ENCODE results near the gene TMTC2.

Gene TMTC2

DNA sequence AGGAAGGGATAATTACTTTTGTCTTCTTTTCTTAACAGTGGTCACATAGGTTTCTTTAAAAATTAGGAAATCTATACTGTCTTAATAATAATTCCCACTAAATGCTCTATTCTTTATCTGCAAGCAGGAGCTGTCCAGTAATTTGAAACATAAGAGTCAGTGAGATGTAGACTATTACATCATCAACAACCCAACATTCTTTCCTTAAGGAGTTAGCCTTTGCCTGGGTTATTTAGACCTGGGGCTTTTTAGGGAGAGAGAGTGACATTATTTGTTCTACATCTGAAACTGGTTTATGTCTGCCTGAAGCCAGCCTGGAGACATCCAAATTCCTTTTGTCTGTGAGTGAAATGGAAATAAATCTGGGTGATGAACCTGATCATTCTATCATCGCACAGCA is 294.4 kb downstream of the TMTC2 start:
- TF ChIP-seq, protein P1, sequence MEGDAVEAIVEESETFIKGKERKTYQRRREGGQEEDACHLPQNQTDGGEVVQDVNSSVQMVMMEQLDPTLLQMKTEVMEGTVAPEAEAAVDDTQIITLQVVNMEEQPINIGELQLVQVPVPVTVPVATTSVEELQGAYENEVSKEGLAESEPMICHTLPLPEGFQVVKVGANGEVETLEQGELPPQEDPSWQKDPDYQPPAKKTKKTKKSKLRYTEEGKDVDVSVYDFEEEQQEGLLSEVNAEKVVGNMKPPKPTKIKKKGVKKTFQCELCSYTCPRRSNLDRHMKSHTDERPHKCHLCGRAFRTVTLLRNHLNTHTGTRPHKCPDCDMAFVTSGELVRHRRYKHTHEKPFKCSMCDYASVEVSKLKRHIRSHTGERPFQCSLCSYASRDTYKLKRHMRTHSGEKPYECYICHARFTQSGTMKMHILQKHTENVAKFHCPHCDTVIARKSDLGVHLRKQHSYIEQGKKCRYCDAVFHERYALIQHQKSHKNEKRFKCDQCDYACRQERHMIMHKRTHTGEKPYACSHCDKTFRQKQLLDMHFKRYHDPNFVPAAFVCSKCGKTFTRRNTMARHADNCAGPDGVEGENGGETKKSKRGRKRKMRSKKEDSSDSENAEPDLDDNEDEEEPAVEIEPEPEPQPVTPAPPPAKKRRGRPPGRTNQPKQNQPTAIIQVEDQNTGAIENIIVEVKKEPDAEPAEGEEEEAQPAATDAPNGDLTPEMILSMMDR (IDR thresholded peaks at IDR 0.05; ENCODE audit: low read depth, low read length, missing control alignments): no peak
- H3K4me3 ChIP-seq (replicated peaks; ENCODE audit: low read depth, low read length): no peak overlapping the region
- DNase-seq (ENCODE audit: extremely low read depth, low read depth): no peak

GRCh38 chr12:82994117-82994516 is 307.4 kb downstream of the TMTC2 start:
- no peak overlapping the region for H3K4me3 ChIP-seq (replicated peaks; ENCODE audit: low read depth, low read length)
- no peak for DNase-seq (ENCODE audit: extremely low read depth, low read depth)
- TF ChIP-seq, protein P1 (IDR thresholded peaks at IDR 0.05; ENCODE audit: low read depth, low read length, missing control alignments): no peak

GRCh38 chr12:82996168-82996812 is 309.6 kb downstream of the TMTC2 start:
- H3K4me3 ChIP-seq (replicated peaks; ENCODE audit: low read depth, low read length): no peak overlapping the region
- no peak for DNase-seq (ENCODE audit: extremely low read depth, low read depth)
- TF ChIP-seq, protein P1 (IDR thresholded peaks at IDR 0.05; ENCODE audit: low read depth, low read length, missing control alignments): no peak

DNA sequence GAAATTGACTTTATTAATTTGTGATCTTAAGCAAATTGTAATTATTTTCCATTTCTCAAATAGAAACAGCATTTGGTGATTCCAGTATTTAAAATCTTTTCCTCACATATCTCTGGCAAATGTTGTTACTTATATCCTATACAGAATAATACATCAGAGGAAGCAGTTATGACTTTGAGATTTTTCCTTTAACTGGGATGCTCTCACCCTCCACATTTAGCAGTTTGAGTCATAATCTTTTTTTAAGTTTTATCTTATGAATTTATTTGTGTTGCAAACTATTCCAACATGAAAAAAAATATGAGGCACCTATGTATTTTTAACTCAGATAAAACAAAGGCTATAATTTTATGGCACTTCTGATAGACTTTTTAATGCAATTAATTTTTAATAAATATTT is 311.8 kb downstream of the TMTC2 start:
- H3K4me3 ChIP-seq (replicated peaks; ENCODE audit: low read depth, low read length): no peak overlapping the region
- TF ChIP-seq, protein P1 (IDR thresholded peaks at IDR 0.05; ENCODE audit: low read depth, low read length, missing control alignments): no peak
- no peak for DNase-seq (ENCODE audit: extremely low read depth, low read depth)

DNA sequence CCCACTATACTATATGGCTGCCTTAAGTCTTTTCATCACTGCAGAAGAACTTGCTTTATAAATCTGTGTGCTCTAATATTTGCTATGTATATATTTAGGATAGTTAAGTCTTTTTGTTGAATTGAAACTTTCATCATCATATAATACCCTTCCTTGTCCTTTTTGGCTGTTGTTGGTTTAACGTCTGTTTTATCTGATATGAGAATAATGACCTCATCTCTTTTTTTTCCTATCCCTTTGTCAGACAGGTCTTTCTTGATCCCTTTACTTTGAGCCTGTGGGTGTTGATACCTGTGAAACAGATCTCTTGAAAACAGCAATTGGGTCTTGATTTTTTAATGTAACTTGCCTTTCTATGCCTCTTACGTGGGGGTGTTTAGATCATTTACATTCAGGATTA is 316.3 kb downstream of the TMTC2 start:
- DNase-seq (ENCODE audit: extremely low read depth, low read depth): no peak
- TF ChIP-seq, protein P1 (IDR thresholded peaks at IDR 0.05; ENCODE audit: low read depth, low read length, missing control alignments): no peak
- no peak overlapping the region for H3K4me3 ChIP-seq (replicated peaks; ENCODE audit: low read depth, low read length)

GRCh38 chr12:83005534-83006197 is 319.0 kb downstream of the TMTC2 start:
- no peak for DNase-seq (ENCODE audit: extremely low read depth, low read depth)
- TF ChIP-seq, protein P1 (IDR thresholded peaks at IDR 0.05; ENCODE audit: low read depth, low read length, missing control alignments): no peak
- no peak overlapping the region for H3K4me3 ChIP-seq (replicated peaks; ENCODE audit: low read depth, low read length)

All from HFF-Myc (cell line).